HepG2 (cell line): ENCODE data around the gene TXNDC11. TPM values are rescaled to one million over a fixed set of nuclear protein-coding genes. Genes with fewer than 3 reads are reported as not detected.

Experiments
- FOSL1 ChIP-seq: sonication (generic); formaldehyde crosslinking; IDR thresholded peaks from 2 replicates; pipeline ENCODE4 v1.9.0; 2021; ENCODE audit warnings: missing genetic modification reagents, borderline replicate concordance
- GLMP ChIP-seq: sonication (generic); formaldehyde crosslinking; IDR thresholded peaks from 2 replicates; pipeline ENCODE4 v1.9.0; 2021; ENCODE audit warnings: missing genetic modification reagents, mild to moderate bottlenecking, borderline replicate concordance
- MXD1 ChIP-seq: sonication (generic); formaldehyde crosslinking; IDR thresholded peaks from 2 replicates; pipeline ENCODE4 v1.4.0; 2020; ENCODE audit warnings: mild to moderate bottlenecking, missing genetic modification reagents
- NFRKB ChIP-seq: fragments of 450-650 bp; IDR thresholded peaks from 2 replicates; pipeline ENCODE4 v1.6.1; 2017
- PAX8 ChIP-seq: sonication (generic); formaldehyde crosslinking; IDR thresholded peaks from 2 replicates; pipeline ENCODE4 v1.8.0; 2022; ENCODE audit warnings: mild to moderate bottlenecking, missing genetic modification reagents, borderline replicate concordance
- RFX3 ChIP-seq: IDR thresholded peaks from 2 replicates; pipeline ENCODE4 v1.6.1; 2016; ENCODE audit warnings: missing biosample characterization, missing genetic modification reagents
- SIN3B ChIP-seq: fragments of 150-350 bp; IDR thresholded peaks from 2 replicates; pipeline ENCODE4 v1.6.1; 2014; ENCODE audit warnings: low read length
- SRY ChIP-seq: sonication (generic); formaldehyde crosslinking; IDR thresholded peaks from 2 replicates; pipeline ENCODE4 v1.8.0; 2022; ENCODE audit warnings: mild to moderate bottlenecking, missing genetic modification reagents
- TAF1 ChIP-seq: sonication (generic); formaldehyde crosslinking; IDR thresholded peaks from 2 replicates; pipeline ENCODE4 v1.4.0; 2020; ENCODE audit warnings: missing genetic modification reagents
- ZBTB40 ChIP-seq, 2 experiments: fragments of 450-650 bp in 1 of 2; sonication (generic) in 1 of 2; formaldehyde crosslinking in 1 of 2; IDR thresholded peaks; 2 replicates each; pipeline versions ENCODE4 v1.6.1 to v1.8.0; 2016 to 2022; ENCODE audit warnings: antibody characterized with exemption in 1 of 2, mild to moderate bottlenecking in 1 of 2, missing genetic modification reagents in 1 of 2
- ZNF207 ChIP-seq: fragments of 450-650 bp; IDR thresholded peaks from 2 replicates; pipeline ENCODE4 v1.6.1; 2016; ENCODE audit warnings: antibody characterized with exemption, borderline replicate concordance
- ZNF337 ChIP-seq: sonication (generic); formaldehyde crosslinking; IDR thresholded peaks from 2 replicates; pipeline ENCODE4 v1.5.1; 2020; ENCODE audit warnings: missing genetic modification reagents, low read depth, mild to moderate bottlenecking, borderline replicate concordance
- ZNF432 ChIP-seq: sonication (generic); formaldehyde crosslinking; IDR thresholded peaks from 2 replicates; pipeline ENCODE4 v1.5.0; 2020; ENCODE audit warnings: missing genetic modification reagents, mild to moderate bottlenecking, borderline replicate concordance
- ZNF766 ChIP-seq: sonication (generic); formaldehyde crosslinking; IDR thresholded peaks from 2 replicates; pipeline ENCODE4 v1.5.0; 2020; ENCODE audit warnings: missing genetic modification reagents, borderline replicate concordance
- polyA plus RNA-seq, 8 experiments: library from polyadenylated mRNA; depleted of rRNA in 3 of 8; stranded (reverse) in 7 of 8; unstranded in 1 of 8; fragments of >200 nt; fragmentation: Illumina TruSeq in 4 of 8; extraction: Trizol in 4 of 8; gene quantifications; 2 replicates each; pipeline versions ENCODE4 v1.2.1 to v1.2.3, GENCODE V29; 2011 to 2016; ENCODE audit warnings: low read depth in 4 of 8, missing spikeins in 1 of 8, mixed read lengths in 1 of 8; ENCODE audit not compliant: insufficient read depth in 1 of 8
- total RNA-seq, 5 experiments: library from RNA; depleted of rRNA; stranded (reverse); fragments of >200 nt; fragmentation: Illumina TruSeq; extraction: Trizol; gene quantifications; 2 replicates each; pipeline ENCODE4 v1.2.3, GENCODE V29; 2016; ENCODE audit warnings: low read depth in 1 of 5
- TF ChIP-seq, protein P1 (sequence below): sonication (generic); formaldehyde crosslinking; IDR thresholded peaks from 2 replicates; pipeline ENCODE4 v1.8.0; 2022; ENCODE audit warnings: mild to moderate bottlenecking, missing genetic modification reagents, moderate library complexity
- TF ChIP-seq, protein P2 (sequence below): IDR thresholded peaks from 2 replicates; pipeline ENCODE4 v1.6.1; 2012; ENCODE audit warnings: low read depth, low read length, improper control_type of control experiment

Gene TXNDC11
- total and polyA plus RNA-seq, 2 of the 13 experiments (the other 11 are each of a cell fraction or from before 2014, with no cell fraction given): 74.9 to 123 TPM

DNA sequence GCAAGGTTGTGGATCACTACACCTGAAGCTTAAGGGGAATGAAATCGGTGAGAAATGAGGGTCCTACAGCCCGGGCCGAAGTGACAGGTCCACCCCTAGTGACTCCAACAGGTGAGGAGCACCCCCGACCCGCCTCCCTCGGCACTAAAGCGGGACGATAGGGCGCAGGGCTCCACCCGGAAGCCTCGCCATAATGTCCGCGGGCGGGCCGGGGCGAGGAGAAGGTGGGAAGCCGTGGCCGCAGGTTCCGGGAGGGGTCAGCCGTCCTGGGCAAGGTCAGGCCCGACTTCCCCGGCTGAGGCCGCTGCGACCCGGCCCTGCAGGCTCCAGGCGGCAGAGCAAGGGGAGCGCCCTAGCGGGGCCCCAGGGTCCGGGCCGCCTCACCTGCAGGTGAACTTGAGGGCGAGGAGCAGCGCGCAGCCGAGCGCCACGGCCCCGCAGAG is 543 bp downstream of the TXNDC11 start (continued):
- peak; percentile 51; the same call in 1 of the 2 replicates for TF ChIP-seq FOSL1 (CRISPR knock-in tag)
- no peak for TF ChIP-seq RFX3 (CRISPR knock-in tag)
- no peak for TF ChIP-seq ZNF337
- TF ChIP-seq ZNF432 (CRISPR knock-in tag): 0 out of 2 replicates have a peak, but pooled peaks have one; percentile 86
- TF ChIP-seq, protein P1, sequence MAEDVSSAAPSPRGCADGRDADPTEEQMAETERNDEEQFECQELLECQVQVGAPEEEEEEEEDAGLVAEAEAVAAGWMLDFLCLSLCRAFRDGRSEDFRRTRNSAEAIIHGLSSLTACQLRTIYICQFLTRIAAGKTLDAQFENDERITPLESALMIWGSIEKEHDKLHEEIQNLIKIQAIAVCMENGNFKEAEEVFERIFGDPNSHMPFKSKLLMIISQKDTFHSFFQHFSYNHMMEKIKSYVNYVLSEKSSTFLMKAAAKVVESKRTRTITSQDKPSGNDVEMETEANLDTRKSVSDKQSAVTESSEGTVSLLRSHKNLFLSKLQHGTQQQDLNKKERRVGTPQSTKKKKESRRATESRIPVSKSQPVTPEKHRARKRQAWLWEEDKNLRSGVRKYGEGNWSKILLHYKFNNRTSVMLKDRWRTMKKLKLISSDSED (CRISPR knock-in tag): 0 out of 2 replicates have a peak, but pooled peaks have one; percentile 84
- no peak for TF ChIP-seq ZNF207
- peak; percentile 85; the same call in 1 of the 2 replicates for TF ChIP-seq GLMP (CRISPR knock-in tag)
- TF ChIP-seq MXD1 (CRISPR knock-in tag): peak; percentile 80; the same call in 1 of the 2 replicates
- TF ChIP-seq SIN3B: no peak
- TF ChIP-seq ZBTB40 (IDR thresholded peaks at IDR 0.05): no peak
- TF ChIP-seq ZBTB40 (CRISPR knock-in tag; IDR thresholded peaks at IDR 0.05): peak; percentile 15; the same call in 1 of the 2 replicates
- 0 out of 2 replicates have a peak, but pooled peaks have one; percentile 31 for TF ChIP-seq PAX8 (CRISPR knock-in tag)
- peak; percentile 14; the same call in 1 of the 2 replicates for TF ChIP-seq TAF1
- TF ChIP-seq, protein P2, sequence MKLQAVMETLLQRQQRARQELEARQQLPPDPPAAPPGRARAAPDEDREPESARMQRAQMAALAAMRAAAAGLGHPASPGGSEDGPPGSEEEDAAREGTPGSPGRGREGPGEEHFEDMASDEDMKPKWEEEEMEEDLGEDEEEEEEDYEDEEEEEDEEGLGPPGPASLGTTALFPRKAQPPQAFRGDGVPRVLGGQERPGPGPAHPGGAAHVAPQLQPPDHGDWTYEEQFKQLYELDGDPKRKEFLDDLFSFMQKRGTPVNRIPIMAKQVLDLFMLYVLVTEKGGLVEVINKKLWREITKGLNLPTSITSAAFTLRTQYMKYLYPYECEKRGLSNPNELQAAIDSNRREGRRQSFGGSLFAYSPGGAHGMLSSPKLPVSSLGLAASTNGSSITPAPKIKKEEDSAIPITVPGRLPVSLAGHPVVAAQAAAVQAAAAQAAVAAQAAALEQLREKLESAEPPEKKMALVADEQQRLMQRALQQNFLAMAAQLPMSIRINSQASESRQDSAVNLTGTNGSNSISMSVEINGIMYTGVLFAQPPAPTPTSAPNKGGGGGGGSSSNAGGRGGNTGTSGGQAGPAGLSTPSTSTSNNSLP: no peak
- no peak for TF ChIP-seq NFRKB
- TF ChIP-seq SRY: peak; percentile 31
- TF ChIP-seq ZNF766: peak; percentile 22; the same call in 1 of the 2 replicates
